ENCODE results near the gene RCAN2. TPM values are rescaled to one million over a fixed set of nuclear protein-coding genes. Genes with fewer than 3 reads are reported as not detected.

Gene RCAN2
- total RNA-seq, 4 donors from 2014 or later, result 28.7 to 79.1 (median 36.3) TPM

DNA sequence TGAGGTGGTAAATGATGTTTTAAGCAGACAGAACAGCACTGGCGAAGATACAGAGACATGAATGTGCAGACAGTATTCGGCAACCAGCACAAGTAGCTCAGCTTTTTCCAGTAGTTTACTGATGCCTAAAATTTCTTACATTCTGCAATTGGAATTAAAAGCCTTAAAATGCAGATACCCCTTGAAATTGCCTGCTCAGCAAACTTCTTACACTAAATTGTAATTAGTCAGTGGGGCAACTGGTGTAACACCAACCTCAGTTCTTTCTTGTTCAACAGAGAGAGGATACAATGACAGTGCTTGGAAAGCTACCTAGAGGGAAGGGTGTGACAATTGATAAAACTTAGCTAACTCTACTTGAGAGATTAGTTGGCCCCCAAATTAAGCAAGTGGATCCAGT is 199.4 kb downstream of the RCAN2 start:
- no peaks in the 10 kb centered on the region for H3K9me3 ChIP-seq
- H3K27ac ChIP-seq (replicated peaks in 1 of 4), result no peak overlapping the region
- H3K36me3 ChIP-seq, result no peaks in the 10 kb centered on the region
- no peaks in the 10 kb centered on the region for H3K27me3 ChIP-seq
- DNase-seq (ENCODE audit: extremely low spot score), result no peak
- peaks cover 28 to 42% (median 37%) of the 10 kb centered on the region in 4 donors for H3K4me1 ChIP-seq
- intact Hi-C loops (cut with DNase I), result no loop called here
- TF ChIP-seq POLR2A (IDR thresholded peaks at IDR 0.05; ENCODE audit: low read depth), result no peak
- TF ChIP-seq, protein P1, sequence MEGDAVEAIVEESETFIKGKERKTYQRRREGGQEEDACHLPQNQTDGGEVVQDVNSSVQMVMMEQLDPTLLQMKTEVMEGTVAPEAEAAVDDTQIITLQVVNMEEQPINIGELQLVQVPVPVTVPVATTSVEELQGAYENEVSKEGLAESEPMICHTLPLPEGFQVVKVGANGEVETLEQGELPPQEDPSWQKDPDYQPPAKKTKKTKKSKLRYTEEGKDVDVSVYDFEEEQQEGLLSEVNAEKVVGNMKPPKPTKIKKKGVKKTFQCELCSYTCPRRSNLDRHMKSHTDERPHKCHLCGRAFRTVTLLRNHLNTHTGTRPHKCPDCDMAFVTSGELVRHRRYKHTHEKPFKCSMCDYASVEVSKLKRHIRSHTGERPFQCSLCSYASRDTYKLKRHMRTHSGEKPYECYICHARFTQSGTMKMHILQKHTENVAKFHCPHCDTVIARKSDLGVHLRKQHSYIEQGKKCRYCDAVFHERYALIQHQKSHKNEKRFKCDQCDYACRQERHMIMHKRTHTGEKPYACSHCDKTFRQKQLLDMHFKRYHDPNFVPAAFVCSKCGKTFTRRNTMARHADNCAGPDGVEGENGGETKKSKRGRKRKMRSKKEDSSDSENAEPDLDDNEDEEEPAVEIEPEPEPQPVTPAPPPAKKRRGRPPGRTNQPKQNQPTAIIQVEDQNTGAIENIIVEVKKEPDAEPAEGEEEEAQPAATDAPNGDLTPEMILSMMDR (IDR thresholded peaks at IDR 0.05), result no peak
- no peak for TF ChIP-seq POLR2AphosphoS5 (IDR thresholded peaks at IDR 0.05)
- no peak for TF ChIP-seq EP300 (IDR thresholded peaks at IDR 0.05)
- no peak overlapping the region for H3K4me3 ChIP-seq
- 82% methylated on average over 2 of the region's 2 CpGs for WGBS

DNA sequence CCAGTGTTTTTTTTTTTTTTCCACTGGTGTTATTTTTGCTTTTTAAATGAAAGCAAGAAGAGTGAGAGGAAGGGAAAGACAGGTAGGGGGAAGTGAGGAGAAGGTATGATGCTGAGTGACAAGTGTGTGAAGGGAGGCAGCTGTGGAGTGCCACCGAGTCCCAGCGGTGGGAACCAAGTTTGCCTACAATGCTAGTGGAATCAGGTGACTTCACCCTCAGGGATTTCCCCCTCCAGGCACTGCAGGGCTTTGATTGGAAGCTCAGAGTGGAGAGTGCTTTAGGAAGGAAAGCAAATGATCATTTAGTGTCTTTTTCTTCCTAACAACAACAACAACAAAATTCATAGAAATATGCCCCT is 200.0 kb downstream of the RCAN2 start:
- H3K4me3 ChIP-seq, result no peak overlapping the region
- intact Hi-C loops (cut with DNase I), result no loop called here
- 31% methylated on average over 2 of the region's 2 CpGs for WGBS
- H3K36me3 ChIP-seq, result no peaks in the 10 kb centered on the region
- H3K9me3 ChIP-seq, result no peaks in the 10 kb centered on the region
- H3K27me3 ChIP-seq, result no peaks in the 10 kb centered on the region
- H3K4me1 ChIP-seq, result peaks cover 28 to 42% (median 37%) of the 10 kb centered on the region in 4 donors
- TF ChIP-seq POLR2A (IDR thresholded peaks at IDR 0.05; ENCODE audit: low read depth) (no peak), EP300 (IDR thresholded peaks at IDR 0.05) (no peak), POLR2AphosphoS5 (IDR thresholded peaks at IDR 0.05) (no peak)
- TF ChIP-seq, protein P1 (IDR thresholded peaks at IDR 0.05), result no peak
- no peak overlapping the region for H3K27ac ChIP-seq (replicated peaks in 1 of 4)
- DNase-seq (ENCODE audit: extremely low spot score), result peak; percentile 21

DNA sequence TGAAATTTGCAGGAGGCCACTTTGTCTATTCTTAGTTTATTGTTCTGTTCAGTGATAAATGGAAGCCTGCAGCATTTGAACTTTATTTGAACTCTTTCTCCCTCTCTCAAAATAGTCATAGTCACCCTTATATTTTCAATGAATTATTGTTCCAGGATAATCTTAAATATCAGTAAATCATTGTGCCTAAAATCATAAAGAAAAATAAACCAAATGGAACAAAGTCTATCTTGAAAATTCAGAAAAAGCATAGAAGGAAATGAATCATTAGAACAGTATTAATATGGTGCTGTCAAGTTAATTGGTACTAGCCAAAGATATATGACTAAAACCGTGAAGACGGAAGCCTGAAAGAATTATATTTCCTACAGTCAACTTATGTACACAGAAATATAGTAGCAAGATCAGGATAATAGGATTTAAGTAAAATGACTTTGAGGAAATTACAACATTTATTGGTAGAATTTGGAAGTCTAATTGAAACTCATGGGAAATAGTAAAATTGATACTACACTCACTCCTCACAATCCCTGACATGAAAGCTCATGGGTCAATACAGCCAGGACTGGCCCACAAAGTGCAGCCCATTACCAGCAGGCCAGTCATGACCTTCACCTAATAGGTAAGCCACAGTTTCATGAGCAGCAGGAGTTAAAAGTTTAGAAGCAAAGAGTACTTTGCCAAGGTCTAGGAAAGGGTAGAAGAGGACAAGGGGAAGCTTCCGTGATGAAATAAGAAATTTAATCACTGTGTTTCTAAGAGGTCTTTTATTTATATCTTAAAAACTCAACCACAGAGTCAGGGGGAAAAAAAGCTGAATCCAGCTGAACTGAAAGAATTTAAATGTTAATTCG is 200.6 kb downstream of the RCAN2 start:
- no peaks in the 10 kb centered on the region for H3K36me3 ChIP-seq
- H3K27me3 ChIP-seq, result no peaks in the 10 kb centered on the region
- H3K9me3 ChIP-seq, result no peaks in the 10 kb centered on the region
- no peak overlapping the region for H3K4me3 ChIP-seq
- intact Hi-C loops (cut with DNase I), result no loop called here
- H3K27ac ChIP-seq (replicated peaks in 1 of 4), result no peak overlapping the region
- H3K4me1 ChIP-seq, result peaks cover 28 to 42% (median 37%) of the 10 kb centered on the region in 4 donors
- WGBS, result 35% methylated on average over 4 of the region's 4 CpGs
- no peak for DNase-seq (ENCODE audit: extremely low spot score)
- TF ChIP-seq EP300 (IDR thresholded peaks at IDR 0.05) (no peak), POLR2A (IDR thresholded peaks at IDR 0.05; ENCODE audit: low read depth) (no peak), POLR2AphosphoS5 (IDR thresholded peaks at IDR 0.05) (no peak)
- TF ChIP-seq, protein P1 (IDR thresholded peaks at IDR 0.05), result no peak

DNA sequence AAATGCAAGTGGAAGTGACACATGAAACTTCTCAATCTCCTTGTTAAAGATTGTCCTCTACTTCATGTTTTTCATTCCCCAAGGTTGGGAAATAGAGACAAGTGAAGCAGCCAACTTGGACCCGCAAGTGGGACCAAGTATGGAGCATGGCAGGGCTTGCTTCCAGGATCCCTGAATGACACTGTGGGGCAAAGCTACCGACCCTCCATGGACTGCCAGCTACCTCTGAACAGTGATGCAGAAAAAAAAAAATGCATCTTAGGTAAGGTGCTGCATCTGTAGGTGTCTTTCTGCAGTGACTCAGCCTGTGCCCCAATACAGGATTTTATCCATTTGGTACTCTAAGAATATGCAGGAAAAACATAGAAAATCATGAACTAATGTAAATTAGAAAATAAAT is 201.4 kb downstream of the RCAN2 start:
- peaks cover 28 to 42% (median 37%) of the 10 kb centered on the region in 4 donors for H3K4me1 ChIP-seq
- H3K9me3 ChIP-seq, result no peaks in the 10 kb centered on the region
- TF ChIP-seq EP300 (IDR thresholded peaks at IDR 0.05) (no peak), POLR2AphosphoS5 (IDR thresholded peaks at IDR 0.05) (no peak), POLR2A (IDR thresholded peaks at IDR 0.05; ENCODE audit: low read depth) (no peak)
- TF ChIP-seq, protein P1 (IDR thresholded peaks at IDR 0.05), result no peak
- WGBS, result 62% methylated on average over 2 of the region's 2 CpGs
- no peak overlapping the region for H3K27ac ChIP-seq (replicated peaks in 1 of 4)
- H3K4me3 ChIP-seq, result no peak overlapping the region
- no peak for DNase-seq (ENCODE audit: extremely low spot score)
- no peaks in the 10 kb centered on the region for H3K36me3 ChIP-seq
- intact Hi-C loops (cut with DNase I), result no loop called here
- H3K27me3 ChIP-seq, result no peaks in the 10 kb centered on the region

Measured in esophagus muscularis mucosa (tissue), 4 donors.